ENCODE results near the gene TTLL11. TPM values are rescaled to one million over a fixed set of nuclear protein-coding genes. Genes with fewer than 3 reads are reported as not detected.

TTLL11 gene
- total and polyA plus RNA-seq, 2 experiments from 2014 or later: 0.57 to 1.4 TPM

- no peaks in the 10 kb centered on the region for H3F3A ChIP-seq (replicated peaks; ENCODE audit: low read depth)
- DNase-seq (ENCODE audit: low spot score) (no peak), ATAC-seq (no peak)
- H3K27me3 ChIP-seq (ENCODE audit: insufficient read depth): no peaks in the 10 kb centered on the region
- H3K4me1 ChIP-seq (ENCODE audit: insufficient read depth): no peaks in the 10 kb centered on the region
- Mint-ChIP-seq H3K4me3 (no peak overlapping the region), H3K4me1 (peaks cover 5% of the 10 kb centered on the region; the same call in 2 of the 3 replicates), H3K27ac (no peak overlapping the region), H3K9me3 (peaks cover 10% of the 10 kb centered on the region; the same call in 2 of the 3 replicates), H3K36me3 (ENCODE audit: low read depth) (no peaks in the 10 kb centered on the region), H3K27me3 (ENCODE audit: insufficient read depth, low read depth, poor library complexity) (peaks cover 8% of the 10 kb centered on the region)
- H3K9me2 ChIP-seq (ENCODE audit: insufficient read depth): no peaks in the 10 kb centered on the region; the same call in 1 of the 2 replicates
- H2AFZ ChIP-seq: no peak overlapping the region
- H3K4me2 ChIP-seq: no peak overlapping the region
- TF ChIP-seq EZH2 (IDR thresholded peaks at IDR 0.05; ENCODE audit: low read depth, unreplicated experiment) (no peak), REST (IDR thresholded peaks at IDR 0.05; ENCODE audit: unreplicated experiment) (no peak), CTCF (conservative IDR thresholded peaks at IDR 0.05; ENCODE audit: low read depth in 2 of 2) (no peak), POLR2AphosphoS5 (IDR thresholded peaks at IDR 0.05; ENCODE audit: low read depth) (no peak)
- H3K4me3 ChIP-seq: no peak overlapping the region
- no peaks in the 10 kb centered on the region for H3K36me3 ChIP-seq (ENCODE audit: insufficient read depth)
- no peaks in the 10 kb centered on the region for H4K20me1 ChIP-seq (replicated peaks; ENCODE audit: insufficient read depth)
- no peaks in the 10 kb centered on the region for H3K79me2 ChIP-seq (replicated peaks; ENCODE audit: insufficient read depth)
- H3K27ac ChIP-seq (ENCODE audit: low read depth): no peak overlapping the region
These were observed 242.7 kb downstream of the TTLL11 start for GRCh38 chr9:121850366-121850765.

GRCh38 chr9:121849554-121849953, 243.6 kb downstream of the TTLL11 start:
- Histone ChIP-seq H3K36me3 (ENCODE audit: insufficient read depth) (no peaks in the 10 kb centered on the region), H3K4me1 (ENCODE audit: insufficient read depth) (no peaks in the 10 kb centered on the region), H3K27me3 (ENCODE audit: insufficient read depth) (no peaks in the 10 kb centered on the region), H2AFZ (no peak overlapping the region), H3K4me3 (no peak overlapping the region), H3K79me2 (replicated peaks; ENCODE audit: insufficient read depth) (no peaks in the 10 kb centered on the region), H4K20me1 (replicated peaks; ENCODE audit: insufficient read depth) (no peaks in the 10 kb centered on the region), H3F3A (replicated peaks; ENCODE audit: low read depth) (no peaks in the 10 kb centered on the region), H3K27ac (ENCODE audit: low read depth) (no peak overlapping the region), H3K4me2 (no peak overlapping the region), H3K9me2 (ENCODE audit: insufficient read depth) (no peaks in the 10 kb centered on the region; the same call in 1 of the 2 replicates)
- Mint-ChIP-seq H3K27ac (no peak overlapping the region), H3K36me3 (ENCODE audit: low read depth) (no peaks in the 10 kb centered on the region), H3K9me3 (peaks cover 10% of the 10 kb centered on the region; the same call in 2 of the 3 replicates), H3K4me1 (peaks cover under 1% of the 10 kb centered on the region; the same call in 2 of the 3 replicates), H3K27me3 (ENCODE audit: insufficient read depth, low read depth, poor library complexity) (peaks cover 8% of the 10 kb centered on the region), H3K4me3 (no peak overlapping the region)
- DNase-seq (ENCODE audit: low spot score) (no peak), ATAC-seq (no peak)
- TF ChIP-seq REST (IDR thresholded peaks at IDR 0.05; ENCODE audit: unreplicated experiment) (no peak), EZH2 (IDR thresholded peaks at IDR 0.05; ENCODE audit: low read depth, unreplicated experiment) (no peak), ETS1 (IDR thresholded peaks at IDR 0.05) (no peak), CREB1 (CRISPR knock-in tag; IDR thresholded peaks at IDR 0.05; ENCODE audit: low read depth) (no peak), POLR2AphosphoS5 (IDR thresholded peaks at IDR 0.05; ENCODE audit: low read depth) (no peak), STAT1 (IDR thresholded peaks at IDR 0.05; ENCODE audit: unreplicated experiment) (no peak), ZNF114 (CRISPR knock-in tag; IDR thresholded peaks at IDR 0.05) (no peak)
